ENCODE data around the gene SDK2.

- TF ChIP-seq CTCF (IDR thresholded peaks at IDR 0.05; ENCODE audit: low read length), result no peak
- no peak for TF ChIP-seq EZH2 (optimal IDR thresholded peaks at IDR 0.05; ENCODE audit: low read depth, low read length)
- no peak for TF ChIP-seq EZH2phosphoT487 (IDR thresholded peaks at IDR 0.05; ENCODE audit: low read length)
Measured at GRCh38 chr17:73691321-73691766, 47.1 kb upstream of the SDK2 start.

Data from MM.1S (cell line).